ENCODE data around the gene MACROD2.

DNA sequence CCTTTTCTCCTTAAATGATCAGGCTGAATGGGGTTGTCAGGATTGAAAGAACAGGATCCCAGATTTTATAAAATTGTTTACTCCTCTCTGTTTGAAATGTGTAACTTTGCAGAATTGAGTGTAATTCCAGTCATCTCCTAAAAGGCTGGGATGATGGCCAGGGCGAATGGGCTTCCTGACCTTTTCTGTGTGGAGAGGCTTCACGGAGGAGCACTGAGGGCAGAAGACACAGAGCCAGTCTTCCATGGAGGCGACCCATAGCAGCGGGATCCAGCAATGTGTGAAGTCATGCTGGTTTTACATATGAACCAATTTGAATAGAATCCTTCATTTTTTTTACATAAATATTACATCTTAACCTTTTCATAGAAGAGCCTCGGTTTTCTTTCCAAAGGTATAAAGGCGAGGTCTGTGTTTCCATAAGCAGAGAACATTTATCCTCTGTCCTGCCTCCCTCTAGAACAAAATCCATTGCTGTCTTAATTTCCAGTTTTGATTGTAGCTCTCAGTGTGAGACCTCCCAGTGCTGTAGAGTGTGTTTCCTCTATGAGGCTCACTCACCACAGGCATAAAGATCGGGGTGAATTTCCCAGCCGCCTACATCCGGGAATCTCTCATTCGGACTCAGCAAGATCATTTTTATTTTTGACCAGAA is 711.8 kb downstream of the MACROD2 start:
- TF ChIP-seq EZH2 (IDR thresholded peaks at IDR 0.05; ENCODE audit: borderline replicate concordance, low read depth, low read length, poor library complexity, severe bottlenecking), result no peak
- TF ChIP-seq, protein P1, sequence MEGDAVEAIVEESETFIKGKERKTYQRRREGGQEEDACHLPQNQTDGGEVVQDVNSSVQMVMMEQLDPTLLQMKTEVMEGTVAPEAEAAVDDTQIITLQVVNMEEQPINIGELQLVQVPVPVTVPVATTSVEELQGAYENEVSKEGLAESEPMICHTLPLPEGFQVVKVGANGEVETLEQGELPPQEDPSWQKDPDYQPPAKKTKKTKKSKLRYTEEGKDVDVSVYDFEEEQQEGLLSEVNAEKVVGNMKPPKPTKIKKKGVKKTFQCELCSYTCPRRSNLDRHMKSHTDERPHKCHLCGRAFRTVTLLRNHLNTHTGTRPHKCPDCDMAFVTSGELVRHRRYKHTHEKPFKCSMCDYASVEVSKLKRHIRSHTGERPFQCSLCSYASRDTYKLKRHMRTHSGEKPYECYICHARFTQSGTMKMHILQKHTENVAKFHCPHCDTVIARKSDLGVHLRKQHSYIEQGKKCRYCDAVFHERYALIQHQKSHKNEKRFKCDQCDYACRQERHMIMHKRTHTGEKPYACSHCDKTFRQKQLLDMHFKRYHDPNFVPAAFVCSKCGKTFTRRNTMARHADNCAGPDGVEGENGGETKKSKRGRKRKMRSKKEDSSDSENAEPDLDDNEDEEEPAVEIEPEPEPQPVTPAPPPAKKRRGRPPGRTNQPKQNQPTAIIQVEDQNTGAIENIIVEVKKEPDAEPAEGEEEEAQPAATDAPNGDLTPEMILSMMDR (conservative IDR thresholded peaks at IDR 0.05; ENCODE audit: low read depth, low read length), result no peak
